GM19193 (cell line): ENCODE data around the gene PTPRB.

Experiments used
- POLR2A ChIP-seq: IDR thresholded peaks from 4 replicates; pipeline ENCODE4 v1.6.1; 2011; ENCODE audit not compliant: insufficient read depth, insufficient read length; ENCODE audit errors: extremely low read depth

Gene PTPRB

DNA sequence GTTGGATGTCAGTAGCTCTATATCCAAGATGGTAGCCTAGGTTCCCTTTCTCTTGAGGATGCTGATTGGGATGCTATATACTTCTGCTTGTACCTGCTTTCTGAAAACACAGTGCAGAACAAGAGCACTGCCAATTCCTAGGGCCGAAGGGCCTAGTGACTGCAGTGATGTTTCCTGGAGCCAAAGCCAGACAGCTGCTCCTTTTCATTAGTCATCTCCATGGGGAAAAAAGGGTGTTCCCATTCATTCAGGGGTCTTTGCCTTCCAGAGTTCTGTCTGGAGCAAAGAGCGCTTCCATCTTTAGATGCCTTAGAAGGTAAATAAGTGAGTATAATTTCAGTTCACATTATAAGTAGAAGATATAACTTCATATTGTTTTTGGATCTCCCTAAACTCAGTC lies 85.5 kb downstream of the PTPRB start:
- TF ChIP-seq POLR2A: no peak

DNA sequence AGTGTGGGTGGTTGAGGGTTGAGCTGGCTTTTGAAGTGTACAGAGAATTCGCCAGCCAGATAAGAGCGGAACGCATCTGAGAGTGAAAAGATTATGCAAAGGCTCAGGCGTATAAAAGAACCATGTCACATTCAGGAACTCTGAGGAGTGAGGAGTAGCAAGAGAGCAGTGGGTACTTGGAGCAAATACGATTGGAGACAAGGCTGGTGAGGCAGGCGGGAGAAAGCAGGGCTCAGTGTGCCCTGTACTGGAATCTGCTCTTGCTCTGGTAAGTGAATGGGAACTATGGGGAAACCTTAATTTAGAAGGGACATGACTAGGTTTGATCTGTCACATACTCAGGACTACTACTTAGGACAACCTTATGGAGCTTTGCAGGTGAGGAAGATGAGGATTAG lies 87.0 kb downstream of the PTPRB start:
- no peak for TF ChIP-seq POLR2A

DNA sequence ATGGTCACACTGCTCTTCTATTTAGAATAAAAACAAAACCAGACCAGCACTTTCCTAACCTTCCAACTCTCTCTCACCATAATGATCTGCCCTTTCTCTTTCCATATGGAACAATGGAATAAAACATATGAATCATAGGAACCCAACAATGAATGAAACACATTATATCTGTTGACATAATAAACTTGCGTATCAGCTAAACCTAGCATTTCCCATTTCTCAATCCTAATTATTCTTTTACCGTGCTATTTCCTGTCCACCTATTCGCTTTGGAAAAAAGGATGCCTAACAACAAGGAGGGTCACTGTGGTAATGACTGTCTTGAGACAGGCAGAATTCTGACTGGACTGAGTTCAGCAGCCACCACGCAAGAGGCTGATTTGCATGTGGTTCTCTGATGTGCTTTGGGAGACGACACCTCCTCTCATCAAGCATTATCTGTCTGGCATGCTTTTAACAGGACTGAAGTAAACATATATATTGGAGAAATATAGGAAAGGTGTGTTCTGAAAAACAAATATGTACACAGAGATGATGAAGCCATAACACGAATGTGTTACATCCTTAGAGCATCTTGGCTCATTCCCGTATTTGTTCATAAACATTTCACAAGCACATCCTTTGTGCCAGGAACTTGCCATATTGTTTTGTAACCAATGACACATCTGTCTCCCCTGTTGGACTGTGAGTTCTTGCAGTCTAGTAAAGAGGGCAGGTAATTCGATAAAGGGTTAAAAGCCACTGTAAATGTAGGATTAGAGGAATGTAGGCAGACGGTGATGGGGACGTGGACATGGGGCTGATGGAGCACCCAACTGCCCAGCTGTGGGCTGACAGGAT lies 87.7 kb downstream of the PTPRB start:
- no peak for TF ChIP-seq POLR2A

DNA sequence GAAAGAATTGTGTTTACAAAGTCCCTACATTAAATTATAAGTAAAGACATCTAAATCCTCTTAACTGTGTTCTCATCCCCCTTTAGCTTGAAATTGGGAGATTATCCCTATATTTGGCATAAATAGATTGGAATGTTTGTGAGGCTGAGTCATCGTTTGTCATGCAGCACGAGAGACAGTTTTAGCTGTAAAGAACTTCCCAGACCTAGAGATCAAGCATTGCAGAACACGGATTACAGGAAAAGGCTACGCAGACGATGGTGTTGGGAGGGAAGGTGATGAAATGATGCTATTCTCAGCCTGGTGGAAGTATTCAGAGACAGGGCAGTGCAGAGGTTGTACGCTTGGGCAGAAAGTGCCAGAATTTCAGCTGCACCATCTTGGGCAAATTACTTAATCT lies 93.8 kb downstream of the PTPRB start:
- TF ChIP-seq POLR2A: no peak

DNA sequence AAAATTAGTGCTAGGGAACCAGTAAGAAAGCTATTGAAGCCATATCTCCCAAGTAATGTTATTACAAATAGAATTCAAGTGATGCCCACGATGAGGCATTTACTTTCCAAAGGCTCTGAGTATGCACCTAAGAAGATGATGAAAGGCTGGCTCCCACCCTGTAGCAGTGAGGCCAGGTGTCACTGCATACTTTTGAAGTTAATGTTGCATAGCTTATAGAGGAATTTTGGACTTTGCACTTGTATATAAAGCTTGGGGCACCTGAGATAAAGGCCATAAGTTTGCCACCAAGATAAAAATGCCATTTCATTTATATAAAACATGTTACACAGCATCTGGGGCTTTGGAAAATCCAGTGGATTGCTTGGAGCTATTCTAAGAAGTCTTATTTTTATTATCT lies 96.2 kb downstream of the PTPRB start:
- no peak for TF ChIP-seq POLR2A

DNA sequence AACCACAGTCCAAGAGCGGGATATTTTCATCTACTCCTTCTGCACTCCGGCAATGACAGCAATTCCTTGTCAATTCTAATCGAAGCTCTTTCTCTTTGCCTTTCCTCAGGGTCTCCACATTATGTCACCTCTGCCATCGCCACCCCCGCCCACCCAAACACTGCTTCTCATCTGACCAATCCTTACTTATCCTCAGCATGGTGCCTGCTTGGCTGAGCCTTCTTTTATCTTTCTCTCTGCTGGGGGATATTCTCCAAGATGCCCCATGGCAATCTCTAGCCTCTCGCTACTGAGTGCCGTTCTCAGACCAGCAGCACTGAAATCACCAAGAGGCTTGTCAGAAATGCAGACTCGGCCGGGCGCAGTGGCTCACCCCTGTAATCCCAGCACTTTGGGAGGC lies 100.6 kb downstream of the PTPRB start:
- TF ChIP-seq POLR2A: no peak

DNA sequence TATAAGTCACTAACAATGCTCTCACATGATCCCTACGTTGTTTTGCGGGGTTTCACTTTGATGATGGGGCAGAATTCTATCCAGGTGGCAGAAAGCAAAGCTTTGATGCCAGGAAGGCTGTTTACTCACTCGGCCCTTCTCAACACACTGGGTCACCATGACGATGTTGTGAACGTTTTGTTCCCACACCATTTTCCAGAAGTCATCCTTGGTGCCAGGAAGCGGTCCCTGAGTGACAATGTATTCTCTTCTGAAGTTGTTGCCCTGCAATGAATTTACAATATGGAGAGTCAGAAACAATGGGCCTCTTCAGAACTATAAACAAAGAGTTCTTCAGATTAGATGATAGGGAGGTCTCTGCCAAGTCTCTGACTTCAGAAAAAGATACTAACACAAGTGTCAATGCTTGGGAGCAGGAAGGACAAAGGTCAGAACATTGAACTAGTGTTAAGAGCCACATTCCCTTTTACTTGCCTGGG lies 101.3 kb downstream of the PTPRB start:
- no peak for TF ChIP-seq POLR2A

DNA sequence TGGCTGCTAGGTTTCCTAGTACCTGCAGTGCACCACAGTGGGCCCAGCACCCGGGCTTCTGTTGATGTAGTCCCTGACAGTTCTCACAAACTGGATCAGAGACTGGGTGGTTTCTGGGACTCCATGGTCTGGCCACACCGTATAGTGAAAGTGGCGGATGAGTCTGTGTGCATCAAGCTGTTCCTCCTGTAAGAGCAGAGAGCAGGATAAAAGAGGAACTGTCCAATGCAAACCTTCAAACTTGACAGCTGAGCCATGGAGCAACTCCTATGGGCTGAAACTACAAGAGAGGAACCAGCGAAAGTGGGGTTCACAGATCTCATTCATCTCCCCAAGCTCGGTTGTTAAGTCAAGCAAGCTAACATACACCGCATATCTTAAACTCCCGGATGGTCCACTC lies 102.8 kb downstream of the PTPRB start:
- no peak for TF ChIP-seq POLR2A

DNA sequence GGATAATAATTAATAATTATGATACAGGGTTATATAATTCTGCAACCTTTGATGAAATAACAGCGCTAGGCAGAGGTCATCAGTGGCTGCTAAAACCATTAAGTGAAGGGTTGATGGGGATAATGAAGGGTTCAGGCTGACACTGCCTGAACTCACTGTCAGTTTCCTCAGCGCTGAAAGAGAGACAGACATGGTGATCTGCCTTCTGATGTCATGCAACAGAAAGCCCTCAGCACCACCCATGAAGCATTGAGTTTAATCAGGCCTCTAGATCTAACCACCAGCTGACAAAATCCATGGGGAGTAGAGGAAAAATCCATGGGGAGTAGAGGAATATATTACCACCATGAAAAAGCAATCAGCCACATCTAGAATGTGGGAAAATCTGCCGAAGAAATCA lies 107.6 kb downstream of the PTPRB start:
- TF ChIP-seq POLR2A: no peak

DNA sequence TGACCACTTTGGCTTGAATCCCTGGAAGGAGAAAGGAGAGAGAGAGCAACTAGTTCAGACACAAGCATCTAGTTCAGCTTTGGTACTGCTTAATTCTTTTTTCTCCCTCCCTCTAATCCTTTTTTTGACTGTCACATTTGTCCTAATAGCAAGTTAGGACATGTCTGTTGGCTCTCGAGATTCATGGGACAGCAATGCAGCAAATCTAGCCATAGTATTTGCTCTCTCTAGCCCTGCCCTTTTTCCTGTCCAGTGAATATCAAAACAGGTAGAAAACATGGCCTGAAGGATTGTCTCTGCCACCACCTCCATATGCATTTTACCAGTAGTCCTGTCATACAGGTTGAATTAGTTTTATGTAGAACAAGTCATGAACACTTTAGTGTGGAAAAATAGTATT lies 116.4 kb downstream of the PTPRB start:
- TF ChIP-seq POLR2A: no peak

DNA sequence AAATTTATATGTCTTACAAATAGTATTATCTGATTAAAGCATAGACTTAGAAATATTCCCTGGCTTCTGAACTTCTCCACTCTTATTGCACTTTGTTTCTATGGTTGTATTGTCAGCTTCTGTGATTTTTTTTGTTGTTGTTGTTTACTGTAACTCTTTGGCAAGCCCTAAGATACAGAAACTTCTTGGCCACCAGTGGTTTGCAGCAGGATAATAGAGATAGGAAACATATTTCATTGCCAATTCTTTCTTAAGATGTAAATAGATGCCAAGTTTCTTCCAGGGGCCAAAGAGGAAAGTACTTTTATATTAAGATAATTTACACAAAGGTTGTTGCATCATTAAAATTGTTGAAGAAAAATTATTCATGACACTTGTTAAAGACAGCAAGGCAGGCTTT lies 123.8 kb downstream of the PTPRB start:
- TF ChIP-seq POLR2A: no peak

DNA sequence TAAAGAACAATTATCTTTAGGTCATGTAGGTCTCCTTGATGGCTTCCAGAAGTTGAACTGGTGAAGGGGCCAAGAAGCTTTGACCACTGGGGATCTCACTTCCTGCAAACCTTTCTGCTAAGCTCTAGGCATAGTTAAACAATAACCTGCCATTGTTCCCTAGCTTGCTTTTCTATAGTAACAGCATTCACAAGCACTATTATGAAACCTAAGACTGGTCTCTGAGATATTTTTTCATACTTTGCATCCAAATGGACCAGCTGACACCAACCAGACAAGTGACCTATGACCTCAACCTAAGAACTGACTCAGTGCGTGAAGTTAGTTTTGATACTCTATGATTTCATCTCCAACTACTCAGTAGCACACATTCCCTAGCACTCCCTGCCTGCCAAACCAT lies 129.1 kb downstream of the PTPRB start:
- no peak for TF ChIP-seq POLR2A

DNA sequence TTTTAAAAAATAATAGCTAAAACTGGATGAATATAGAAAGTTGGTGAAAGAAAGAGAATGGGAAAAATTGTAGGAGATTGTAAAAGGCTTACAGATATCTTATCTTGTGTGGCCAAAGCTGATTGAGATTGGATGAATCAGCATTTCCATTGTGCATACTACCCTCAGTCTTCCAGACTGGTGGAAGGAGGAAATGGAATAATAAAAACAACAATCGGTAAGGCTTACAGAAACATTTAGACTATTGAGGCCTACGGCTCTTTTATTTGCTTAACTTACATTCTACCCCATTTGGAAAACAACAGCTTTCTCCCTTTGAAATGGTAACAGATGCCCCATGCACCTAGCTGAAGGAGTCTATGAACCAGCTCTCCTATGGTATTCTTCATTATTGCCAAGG lies 129.8 kb downstream of the PTPRB start:
- no peak for TF ChIP-seq POLR2A

DNA sequence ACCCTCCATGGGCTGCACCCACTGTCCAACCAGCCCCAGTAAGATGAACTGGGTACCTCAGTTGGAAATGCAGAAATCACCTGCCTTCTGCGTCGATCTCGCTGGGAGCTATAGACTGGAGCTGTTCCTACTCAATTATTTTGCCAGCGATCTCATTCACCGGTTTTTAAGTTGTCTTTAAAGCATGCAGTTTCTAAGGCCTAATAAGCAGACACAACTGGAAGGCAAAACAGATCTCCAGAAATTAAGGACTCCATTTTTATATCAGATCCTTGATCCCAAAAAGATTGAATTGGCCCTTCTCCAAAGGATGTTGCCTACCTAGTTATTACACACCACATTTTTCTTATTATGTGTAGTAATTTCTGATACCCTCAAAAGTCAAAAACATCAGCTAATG lies 139.7 kb downstream of the PTPRB start:
- TF ChIP-seq POLR2A: no peak

DNA sequence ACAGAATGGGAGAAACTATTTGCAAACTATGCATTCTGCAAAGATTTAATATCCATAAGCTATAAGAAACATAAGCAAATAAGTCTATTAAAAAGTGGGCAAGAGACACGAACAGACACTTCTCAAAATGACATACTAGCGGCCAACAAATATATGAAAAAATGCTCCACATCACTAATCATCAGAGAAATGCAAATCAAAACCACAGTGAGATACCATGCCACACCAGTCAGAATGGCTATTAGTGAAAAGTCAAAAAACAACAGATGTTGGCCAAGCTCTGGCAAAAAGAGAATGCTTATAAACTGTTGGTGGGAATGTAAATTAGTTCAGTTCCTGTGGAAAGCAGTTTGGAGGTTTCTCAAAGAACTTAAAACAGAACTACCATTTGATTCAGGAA lies 149.8 kb downstream of the PTPRB start:
- no peak for TF ChIP-seq POLR2A

DNA sequence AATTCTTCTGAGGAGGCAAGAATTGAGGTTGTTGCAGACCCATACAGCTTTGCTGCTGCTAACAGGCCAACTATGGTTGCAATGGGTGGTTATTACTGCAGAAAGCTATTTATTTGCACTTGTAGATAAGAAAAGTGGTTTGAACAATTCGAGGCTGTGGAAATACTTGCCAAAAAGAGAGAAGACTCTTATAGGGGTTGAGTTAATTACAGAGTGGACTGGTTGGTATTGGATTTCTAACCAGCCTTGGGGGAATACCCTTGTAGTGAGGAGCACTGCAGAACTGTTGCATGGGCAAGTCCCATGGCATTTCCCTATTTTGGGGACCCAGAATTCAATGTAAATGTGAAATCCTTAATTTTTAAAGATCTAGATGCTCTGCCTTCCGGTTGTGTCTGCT lies 150.6 kb downstream of the PTPRB start:
- no peak for TF ChIP-seq POLR2A

DNA sequence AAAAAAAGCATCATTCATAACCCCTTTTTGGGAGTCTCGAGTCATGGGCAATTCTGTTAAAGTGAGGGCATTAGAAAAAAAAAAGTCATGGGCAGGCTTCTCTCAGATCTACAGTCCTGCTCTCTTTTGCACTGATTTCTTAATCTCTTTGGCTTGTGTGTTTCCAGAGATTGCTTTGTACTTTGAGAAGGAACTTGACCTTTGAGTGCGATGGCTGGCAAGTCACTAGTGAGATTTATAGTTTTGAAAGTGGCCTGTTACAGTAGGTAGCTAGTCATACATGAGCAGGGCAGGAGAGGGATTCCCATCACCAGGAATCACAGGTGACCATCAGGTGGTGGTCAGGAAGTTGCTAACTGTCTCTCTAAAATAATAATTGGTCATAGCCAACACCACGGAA lies 151.5 kb downstream of the PTPRB start:
- TF ChIP-seq POLR2A: no peak
